A549 (cell line): ENCODE measurements around the gene OLFML3. TPM values are rescaled to one million over a fixed set of nuclear protein-coding genes. Genes with fewer than 3 reads are reported as not detected.

ENCODE experiments used
- ATAC-seq, 2 experiments: fragments of 200-7000 bp in 1 of 2; fragments of >200 bp in 1 of 2; cut with Nextera tagmentation in 1 of 2; cut with Tn5 transposase in 1 of 2; 3 replicates each; pipeline versions ENCODE4 v1.8.0 to v1.9.1; 2018 to 2020; ENCODE audit warnings: mild to moderate bottlenecking in 1 of 2, moderate library complexity in 1 of 2
- CTCF ChIA-PET: fragments of 300-600 bp; sonication (Branson Sonifier 250); formaldehyde crosslinking; extraction: SDS; loops from one replicate; lab custom pipeline; 2021; ENCODE audit warnings: antibody characterized with exemption, inconsistent platforms; lab: Yijun Ruan, JAX
- POLR2A ChIA-PET: fragments of 350-600 bp; formaldehyde crosslinking; extraction: SDS; loops from one replicate; lab custom pipeline; 2021; ENCODE audit warnings: antibody characterized with exemption, inconsistent platforms; lab: Yijun Ruan, JAX
- DNase-seq, 2 experiments: peaks; one replicate each; pipeline versions ENCODE4 v3.0.0 to v3.0.0-alpha.2; 2011 to 2016; ENCODE audit warnings: low read depth in 1 of 2, low spot score in 1 of 2
- FAIRE-seq: peaks from 2 replicates; lab custom pipeline; 2011; peaks lifted over from hg19 to GRCh38; lab: Jason Lieb, UNC
- H3K27ac ChIP-seq, 2 experiments: fragments of >200 bp; sonication (Bioruptor Twin); formaldehyde crosslinking; 3 replicates each; pipeline ENCODE4 v1.5.1; 2016 to 2017
- H3K4me1 ChIP-seq: fragments of >200 bp; sonication (Bioruptor Twin); formaldehyde crosslinking; 3 replicates; pipeline ENCODE4 v1.6.1; 2016
- H3K4me2 ChIP-seq: fragments of >200 bp; sonication (Bioruptor Twin); formaldehyde crosslinking; 3 replicates; pipeline ENCODE4 v1.6.1; 2016
- H3K4me3 ChIP-seq: fragments of >200 bp; sonication (Bioruptor Twin); formaldehyde crosslinking; 3 replicates; pipeline ENCODE4 v1.5.1; 2016
- H3K9me3 ChIP-seq: fragments of >200 bp; sonication (Bioruptor Twin); formaldehyde crosslinking; 3 replicates; pipeline ENCODE4 v1.6.1; 2016
- CHD4 ChIP-seq: fragments of 200-600 bp; sonication (generic); IDR thresholded peaks from 2 replicates; pipeline ENCODE4 v1.6.1; 2016; ENCODE audit warnings: antibody characterized with exemption, mild to moderate bottlenecking, borderline replicate concordance
- EP300 ChIP-seq, 2 experiments: fragments of >200 bp; sonication (Bioruptor Twin); formaldehyde crosslinking; IDR thresholded peaks; 2 replicates in 1 of 2; 3 replicates in 1 of 2; pipeline ENCODE4 v1.6.1; 2016 to 2017
- ESRRA ChIP-seq: fragments of 150-350 bp; IDR thresholded peaks from 2 replicates; pipeline ENCODE4 v1.6.1; 2014; ENCODE audit warnings: mild to moderate bottlenecking, low read length, borderline replicate concordance
- HOXB13 ChIP-seq: fragments of 250-450 bp; sonication (Bioruptor Pico); IDR thresholded peaks from 2 replicates; pipeline ENCODE4 v1.5.0; 2020; ENCODE audit warnings: low read depth, mild to moderate bottlenecking, moderate library complexity
- JUNB ChIP-seq: fragments of >200 bp; sonication (Bioruptor Twin); formaldehyde crosslinking; IDR thresholded peaks from 2 replicates; pipeline ENCODE4 v1.6.1; 2016
- KDM1A ChIP-seq: fragments of 200-600 bp; sonication (generic); IDR thresholded peaks from 2 replicates; pipeline ENCODE4 v1.6.1; 2016; ENCODE audit warnings: low read depth, mild to moderate bottlenecking
- MAFK ChIP-seq: fragments of 450-650 bp; IDR thresholded peaks from 2 replicates; pipeline ENCODE4 v1.6.1; 2014; ENCODE audit not compliant: partially characterized antibody
- MAZ ChIP-seq: fragments of 150-350 bp; IDR thresholded peaks from 2 replicates; pipeline ENCODE4 v1.6.1; 2014; ENCODE audit warnings: antibody characterized with exemption, low read depth, low read length, borderline replicate concordance
- NR3C1 ChIP-seq: fragments of >200 bp; sonication (Bioruptor Twin); formaldehyde crosslinking; IDR thresholded peaks from 3 replicates; pipeline ENCODE4 v1.6.1; 2017
- PHF8 ChIP-seq: fragments of 200-600 bp; sonication (generic); IDR thresholded peaks from 2 replicates; pipeline ENCODE4 v1.6.1; 2016; ENCODE audit warnings: low read depth, mild to moderate bottlenecking, antibody characterized with exemption, moderate library complexity, borderline replicate concordance
- RARB ChIP-seq: fragments of 250-450 bp; sonication (Bioruptor Pico); IDR thresholded peaks from 2 replicates; pipeline ENCODE4 v1.8.0; 2021; ENCODE audit warnings: mild to moderate bottlenecking, moderate library complexity
- SMC3 ChIP-seq: fragments of >200 bp; sonication (Bioruptor Twin); formaldehyde crosslinking; IDR thresholded peaks from 3 replicates; pipeline ENCODE4 v1.6.1; 2018; ENCODE audit warnings: inconsistent platforms
- SREBF2 ChIP-seq: fragments of 450-650 bp; IDR thresholded peaks from 2 replicates; pipeline ENCODE4 v1.6.1; 2014; ENCODE audit warnings: mild to moderate bottlenecking, moderate library complexity
- TP53 ChIP-seq: fragments of 250-450 bp; sonication (Bioruptor Pico); IDR thresholded peaks from 2 replicates; pipeline ENCODE4 v1.5.0; 2021; ENCODE audit warnings: mild to moderate bottlenecking, moderate library complexity
- WGBS: methylation state at CpG from one replicate; pipeline ENCODE4 v1.1.6; 2017; ENCODE audit errors: missing lambda C conversion rate; 5-methylcytosine and 5-hydroxymethylcytosine counted together
- polyA plus RNA-seq, 4 experiments: library from polyadenylated mRNA; depleted of rRNA in 3 of 4; stranded (reverse); fragments of >200 nt; fragmentation: RNase III in 1 of 4; extraction: RNeasy Plus Mini Kit Qiagen cat#74134 plus additional on column Dnase treatment in 1 of 4; gene quantifications; 2 replicates in 3 of 4; 3 replicates in 1 of 4; pipeline ENCODE4 v1.2.3, GENCODE V29; 2011 to 2017
- TF ChIP-seq, protein P1 (sequence below): fragments of >200 bp; sonication (Bioruptor Twin); formaldehyde crosslinking; IDR thresholded peaks from 3 replicates; pipeline ENCODE4 v1.5.1; 2016
- TF ChIP-seq, protein P2 (sequence below): fragments of 150-350 bp; IDR thresholded peaks from 2 replicates; pipeline ENCODE4 v1.6.1; 2014; ENCODE audit warnings: low read depth, mild to moderate bottlenecking, low read length
- TF ChIP-seq, protein P3 (sequence below): IDR thresholded peaks from 2 replicates; pipeline ENCODE4 v1.6.1; 2012
- TF ChIP-seq, protein P4 (sequence below): fragments of 200-600 bp; sonication (generic); IDR thresholded peaks from 2 replicates; pipeline ENCODE4 v1.6.1; 2016; ENCODE audit warnings: antibody characterized with exemption, mild to moderate bottlenecking, moderate library complexity

The OLFML3 gene
- polyA plus RNA-seq, 2 of the 4 experiments (the other 2 are of a cell fraction), result 1.2 to 9.3 TPM

DNA sequence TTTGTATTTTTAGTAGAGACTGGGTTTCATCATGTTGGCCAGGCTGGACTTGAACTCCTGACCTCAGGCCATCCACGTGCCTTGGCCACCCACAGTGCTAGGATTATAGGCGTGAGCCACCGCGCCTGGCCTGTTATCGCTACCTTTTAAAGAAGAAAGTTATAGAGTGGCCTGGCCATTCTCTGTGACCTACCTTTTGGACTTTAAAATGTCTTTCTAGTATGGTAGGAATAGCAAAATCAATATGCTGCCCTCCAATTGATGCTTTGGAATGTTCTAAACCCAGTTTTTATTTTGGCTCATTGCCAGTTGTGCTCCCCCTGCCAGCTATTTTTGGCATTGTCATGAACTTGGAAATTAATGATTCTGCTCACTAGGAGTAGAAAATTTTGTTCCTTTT, 30.3 kb upstream of the OLFML3 start:
- FAIRE-seq (no peak), DNase-seq (no peak), ATAC-seq (no peak)
- Histone ChIP-seq H3K4me3 (no peak overlapping the region), H3K9me3 (0 out of 3 replicates have a peak, but pooled peaks cover 3% of the 10 kb centered on the region), H3K4me2 (no peak overlapping the region), H3K4me1 (peaks cover 3% of the 10 kb centered on the region; the same call in 1 of the 3 replicates), H3K27ac (no peak overlapping the region)
- ChIA-PET CTCF (interaction anchor here (0.6 to 0.9 kb wide), 2 partner anchors 14 to 17 kb away, joined by 3 read pairs; no protein-coding TSS in a partner anchor), POLR2A (interaction anchor here (0.7 kb wide), 1 partner anchor 261 kb away, joined by 3 read pairs; no protein-coding TSS in a partner anchor)
- 89% methylated on average over 5 of the region's 5 CpGs for WGBS
- TF ChIP-seq, protein P1, sequence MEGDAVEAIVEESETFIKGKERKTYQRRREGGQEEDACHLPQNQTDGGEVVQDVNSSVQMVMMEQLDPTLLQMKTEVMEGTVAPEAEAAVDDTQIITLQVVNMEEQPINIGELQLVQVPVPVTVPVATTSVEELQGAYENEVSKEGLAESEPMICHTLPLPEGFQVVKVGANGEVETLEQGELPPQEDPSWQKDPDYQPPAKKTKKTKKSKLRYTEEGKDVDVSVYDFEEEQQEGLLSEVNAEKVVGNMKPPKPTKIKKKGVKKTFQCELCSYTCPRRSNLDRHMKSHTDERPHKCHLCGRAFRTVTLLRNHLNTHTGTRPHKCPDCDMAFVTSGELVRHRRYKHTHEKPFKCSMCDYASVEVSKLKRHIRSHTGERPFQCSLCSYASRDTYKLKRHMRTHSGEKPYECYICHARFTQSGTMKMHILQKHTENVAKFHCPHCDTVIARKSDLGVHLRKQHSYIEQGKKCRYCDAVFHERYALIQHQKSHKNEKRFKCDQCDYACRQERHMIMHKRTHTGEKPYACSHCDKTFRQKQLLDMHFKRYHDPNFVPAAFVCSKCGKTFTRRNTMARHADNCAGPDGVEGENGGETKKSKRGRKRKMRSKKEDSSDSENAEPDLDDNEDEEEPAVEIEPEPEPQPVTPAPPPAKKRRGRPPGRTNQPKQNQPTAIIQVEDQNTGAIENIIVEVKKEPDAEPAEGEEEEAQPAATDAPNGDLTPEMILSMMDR, result peak; percentile 8; the same call in 1 of the 3 replicates
- TF ChIP-seq, protein P2, sequence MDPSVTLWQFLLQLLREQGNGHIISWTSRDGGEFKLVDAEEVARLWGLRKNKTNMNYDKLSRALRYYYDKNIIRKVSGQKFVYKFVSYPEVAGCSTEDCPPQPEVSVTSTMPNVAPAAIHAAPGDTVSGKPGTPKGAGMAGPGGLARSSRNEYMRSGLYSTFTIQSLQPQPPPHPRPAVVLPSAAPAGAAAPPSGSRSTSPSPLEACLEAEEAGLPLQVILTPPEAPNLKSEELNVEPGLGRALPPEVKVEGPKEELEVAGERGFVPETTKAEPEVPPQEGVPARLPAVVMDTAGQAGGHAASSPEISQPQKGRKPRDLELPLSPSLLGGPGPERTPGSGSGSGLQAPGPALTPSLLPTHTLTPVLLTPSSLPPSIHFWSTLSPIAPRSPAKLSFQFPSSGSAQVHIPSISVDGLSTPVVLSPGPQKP, result no peak

DNA sequence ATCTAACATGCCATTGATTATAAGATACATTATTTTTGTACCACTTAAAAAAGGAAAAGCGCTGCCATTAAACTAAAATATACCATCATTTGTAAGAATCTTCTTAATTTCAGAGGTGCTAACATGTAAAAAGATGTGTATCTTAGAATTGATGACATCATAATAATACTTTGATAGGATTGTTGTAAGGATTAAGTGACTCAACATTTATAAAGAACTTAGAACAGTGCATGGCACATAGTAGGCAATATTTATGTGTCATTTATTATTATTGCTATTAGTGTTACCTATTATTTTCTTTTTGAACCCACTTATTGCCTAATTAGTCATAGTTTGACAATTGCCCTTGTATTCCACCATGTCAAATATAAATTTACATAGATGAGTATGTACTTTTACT, 28.4 kb upstream of the OLFML3 start:
- no peak for ATAC-seq
- Histone ChIP-seq H3K9me3 (no peaks in the 10 kb centered on the region), H3K27ac (no peak overlapping the region), H3K4me3 (no peak overlapping the region)
- POLR2A ChIA-PET, result no interaction called here
- CTCF ChIA-PET, result interaction anchor here (0.8 kb wide), 1 partner anchor 12 kb away, joined by 5 read pairs; no protein-coding TSS in a partner anchor
- TF ChIP-seq, protein P3, sequence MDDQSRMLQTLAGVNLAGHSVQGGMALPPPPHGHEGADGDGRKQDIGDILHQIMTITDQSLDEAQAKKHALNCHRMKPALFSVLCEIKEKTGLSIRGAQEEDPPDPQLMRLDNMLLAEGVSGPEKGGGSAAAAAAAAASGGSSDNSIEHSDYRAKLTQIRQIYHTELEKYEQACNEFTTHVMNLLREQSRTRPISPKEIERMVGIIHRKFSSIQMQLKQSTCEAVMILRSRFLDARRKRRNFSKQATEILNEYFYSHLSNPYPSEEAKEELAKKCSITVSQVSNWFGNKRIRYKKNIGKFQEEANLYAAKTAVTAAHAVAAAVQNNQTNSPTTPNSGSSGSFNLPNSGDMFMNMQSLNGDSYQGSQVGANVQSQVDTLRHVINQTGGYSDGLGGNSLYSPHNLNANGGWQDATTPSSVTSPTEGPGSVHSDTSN, result no peak
- TF ChIP-seq PHF8 (no peak), KDM1A (no peak), MAFK (no peak), ESRRA (no peak), EP300 (IDR thresholded peaks at IDR 0.05) (no peak), CHD4 (no peak), RARB (CRISPR knock-in tag) (no peak), NR3C1 (no peak), JUNB (no peak), HOXB13 (no peak), SREBF2 (no peak), TP53 (CRISPR knock-in tag) (no peak)
- TF ChIP-seq, all 56 proteins: peak for 0
- Histone ChIP-seq H3K4me1 (peaks cover 3% of the 10 kb centered on the region; the same call in 1 of the 3 replicates), H3K4me2 (no peak overlapping the region)
- DNase-seq (no peak), FAIRE-seq (no peak)
- WGBS, result 100% methylated on average over 1 of the region's 1 CpG

DNA sequence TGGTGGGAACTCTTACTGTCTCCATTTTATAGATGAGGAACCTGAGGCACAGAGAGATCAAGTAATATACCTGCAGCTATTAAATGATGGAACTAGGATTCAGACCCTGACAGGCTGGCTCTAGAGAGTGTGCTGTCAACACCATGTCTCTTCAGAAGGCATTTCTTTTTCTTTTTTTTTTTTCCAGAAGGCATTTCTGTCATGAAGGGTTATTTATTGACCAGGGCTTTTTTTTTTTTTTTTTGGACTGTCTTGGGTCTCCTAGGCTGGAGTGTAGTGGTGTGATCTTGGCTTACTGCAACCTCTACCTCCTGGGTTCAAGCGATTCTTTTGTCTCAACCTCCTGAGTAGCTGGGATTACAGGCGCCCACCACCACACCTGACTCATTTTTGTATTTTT, 27.6 kb upstream of the OLFML3 start:
- no peak overlapping the region for H3K4me3 ChIP-seq
- ChIA-PET POLR2A (no interaction called here), CTCF (interaction anchor here (0.8 kb wide), 1 partner anchor 12 kb away, joined by 5 read pairs; no protein-coding TSS in a partner anchor)
- peaks cover 3% of the 10 kb centered on the region; the same call in 1 of the 3 replicates for H3K4me1 ChIP-seq
- WGBS, result 93% methylated on average over 2 of the region's 2 CpGs
- no peak overlapping the region for H3K27ac ChIP-seq
- H3K4me2 ChIP-seq, result no peak overlapping the region
- no peak for FAIRE-seq
- ATAC-seq, result no peak
- TF ChIP-seq MAZ, result no peak
- TF ChIP-seq, protein P4, sequence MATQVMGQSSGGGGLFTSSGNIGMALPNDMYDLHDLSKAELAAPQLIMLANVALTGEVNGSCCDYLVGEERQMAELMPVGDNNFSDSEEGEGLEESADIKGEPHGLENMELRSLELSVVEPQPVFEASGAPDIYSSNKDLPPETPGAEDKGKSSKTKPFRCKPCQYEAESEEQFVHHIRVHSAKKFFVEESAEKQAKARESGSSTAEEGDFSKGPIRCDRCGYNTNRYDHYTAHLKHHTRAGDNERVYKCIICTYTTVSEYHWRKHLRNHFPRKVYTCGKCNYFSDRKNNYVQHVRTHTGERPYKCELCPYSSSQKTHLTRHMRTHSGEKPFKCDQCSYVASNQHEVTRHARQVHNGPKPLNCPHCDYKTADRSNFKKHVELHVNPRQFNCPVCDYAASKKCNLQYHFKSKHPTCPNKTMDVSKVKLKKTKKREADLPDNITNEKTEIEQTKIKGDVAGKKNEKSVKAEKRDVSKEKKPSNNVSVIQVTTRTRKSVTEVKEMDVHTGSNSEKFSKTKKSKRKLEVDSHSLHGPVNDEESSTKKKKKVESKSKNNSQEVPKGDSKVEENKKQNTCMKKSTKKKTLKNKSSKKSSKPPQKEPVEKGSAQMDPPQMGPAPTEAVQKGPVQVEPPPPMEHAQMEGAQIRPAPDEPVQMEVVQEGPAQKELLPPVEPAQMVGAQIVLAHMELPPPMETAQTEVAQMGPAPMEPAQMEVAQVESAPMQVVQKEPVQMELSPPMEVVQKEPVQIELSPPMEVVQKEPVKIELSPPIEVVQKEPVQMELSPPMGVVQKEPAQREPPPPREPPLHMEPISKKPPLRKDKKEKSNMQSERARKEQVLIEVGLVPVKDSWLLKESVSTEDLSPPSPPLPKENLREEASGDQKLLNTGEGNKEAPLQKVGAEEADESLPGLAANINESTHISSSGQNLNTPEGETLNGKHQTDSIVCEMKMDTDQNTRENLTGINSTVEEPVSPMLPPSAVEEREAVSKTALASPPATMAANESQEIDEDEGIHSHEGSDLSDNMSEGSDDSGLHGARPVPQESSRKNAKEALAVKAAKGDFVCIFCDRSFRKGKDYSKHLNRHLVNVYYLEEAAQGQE, result no peak
- TF ChIP-seq SMC3, result no peak
- H3K9me3 ChIP-seq, result no peaks in the 10 kb centered on the region
- DNase-seq, result no peak
